IMR-90 (cell line): ENCODE measurements around the gene FAM24B. TPM values are rescaled to one million over a fixed set of nuclear protein-coding genes. Genes with fewer than 3 reads are reported as not detected.
A peak's percentile ranks its signal among the peaks of the same experiment; 100 is the strongest.

ENCODE experiments used
- ATAC-seq: fragments of 200-7000 bp; cut with Tn5 transposase; 2 replicates; pipeline ENCODE4 v1.9.1; 2020; ENCODE audit warnings: low read depth, mild to moderate bottlenecking, moderate library complexity
- BruUV-seq: library from RNA; stranded (reverse); fragments of 400-500 nt; replicated peaks from 2 replicates; lab custom pipeline; 2021; lab: Mats Ljungman, UMichigan
- CTCF ChIA-PET: fragments of 300-600 bp; formaldehyde crosslinking; extraction: SDS; loops from one replicate; lab custom pipeline; 2021; ENCODE audit warnings: antibody characterized with exemption; lab: Yijun Ruan, JAX
- POLR2A ChIA-PET: fragments of 300-600 bp; sonication (Branson Sonifier 250); formaldehyde crosslinking; loops from one replicate; lab custom pipeline; 2022; ENCODE audit warnings: antibody characterized with exemption; ENCODE audit not compliant: unreplicated experiment; lab: Charles Lee
- DNase-seq: peaks from one replicate; pipeline ENCODE4 v3.0.0; 2013
- H2AFZ ChIP-seq: replicated peaks from 2 replicates; pipeline ENCODE3; 2013; ENCODE audit warnings: low read length, mild to moderate bottlenecking; ENCODE audit not compliant: poor library complexity
- H2AK5ac ChIP-seq: 2 replicates; pipeline ENCODE4 v1.6.1; 2013; ENCODE audit warnings: low read depth, low read length, inconsistent platforms
- H2AK9ac ChIP-seq: replicated peaks from 2 replicates; pipeline ENCODE3; 2013; ENCODE audit warnings: mild to moderate bottlenecking, low read depth, low read length, moderate library complexity; ENCODE audit not compliant: poor library complexity
- H2BK120ac ChIP-seq: 2 replicates; pipeline ENCODE4 v1.6.1; 2013; ENCODE audit warnings: low read depth, low read length, inconsistent platforms
- H2BK15ac ChIP-seq: 3 replicates; pipeline ENCODE4 v1.6.1; 2013; ENCODE audit warnings: low read depth, low read length, inconsistent platforms
- H2BK20ac ChIP-seq: 2 replicates; pipeline ENCODE4 v1.6.1; 2013; ENCODE audit warnings: low read depth, mild to moderate bottlenecking, inconsistent platforms, low read length, moderate library complexity
- H2BK5ac ChIP-seq: 2 replicates; pipeline ENCODE4 v1.6.1; 2013; ENCODE audit warnings: mild to moderate bottlenecking, low read depth, low read length, inconsistent platforms; ENCODE audit not compliant: poor library complexity, severe bottlenecking
- H3K14ac ChIP-seq: replicated peaks from 2 replicates; pipeline ENCODE4 v1.6.1; 2013; ENCODE audit warnings: low read depth, low read length, inconsistent platforms
- H3K18ac ChIP-seq: 2 replicates; pipeline ENCODE4 v1.6.1; 2013; ENCODE audit warnings: low read depth, low read length, control low read depth
- H3K23ac ChIP-seq: 2 replicates; pipeline ENCODE4 v1.6.1; 2013; ENCODE audit warnings: low read depth, low read length, inconsistent platforms
- H3K27ac ChIP-seq: 2 replicates; pipeline ENCODE4 v1.5.1; 2013; ENCODE audit warnings: mild to moderate bottlenecking, control low read depth, low read length; ENCODE audit not compliant: insufficient read depth
- H3K27me3 ChIP-seq: 2 replicates; pipeline ENCODE4 v1.6.1; 2013; ENCODE audit warnings: low read length; ENCODE audit not compliant: control insufficient read depth, insufficient read depth
- H3K36me3 ChIP-seq: 2 replicates; pipeline ENCODE4 v1.6.1; 2013; ENCODE audit warnings: low read length, mixed read lengths; ENCODE audit not compliant: control insufficient read depth, insufficient read depth
- H3K4ac ChIP-seq: 2 replicates; pipeline ENCODE4 v1.6.1; 2013; ENCODE audit warnings: low read depth, low read length, inconsistent platforms
- H3K4me1 ChIP-seq: 2 replicates; pipeline ENCODE4 v1.6.1; 2013; ENCODE audit warnings: low read length, mixed read lengths; ENCODE audit not compliant: control insufficient read depth, insufficient read depth
- H3K4me2 ChIP-seq: 2 replicates; pipeline ENCODE4 v1.6.1; 2013; ENCODE audit warnings: low read depth, mild to moderate bottlenecking, control low read depth, low read length, moderate library complexity
- H3K4me3 ChIP-seq: 2 replicates; pipeline ENCODE4 v1.5.1; 2013; ENCODE audit warnings: low read depth, mild to moderate bottlenecking, control low read depth, low read length, moderate library complexity; ENCODE audit not compliant: insufficient read depth
- H3K56ac ChIP-seq: 2 replicates; pipeline ENCODE4 v1.6.1; 2013; ENCODE audit warnings: low read length, inconsistent platforms; ENCODE audit not compliant: insufficient read depth; ENCODE audit errors: extremely low read depth
- H3K79me1 ChIP-seq, 2 experiments: 2 replicates each; pipeline ENCODE4 v1.6.1; 2013; ENCODE audit warnings: low read length in 2 of 2, inconsistent platforms in 1 of 2, low read depth in 1 of 2
- H3K9ac ChIP-seq: 2 replicates; pipeline ENCODE4 v1.6.1; 2013; ENCODE audit warnings: low read depth, low read length, control low read depth
- H3K9me1 ChIP-seq: 2 replicates; pipeline ENCODE4 v1.6.1; 2013; ENCODE audit warnings: low read length, inconsistent platforms; ENCODE audit not compliant: insufficient read depth
- H3K9me3 ChIP-seq: 2 replicates; pipeline ENCODE4 v1.6.1; 2013; ENCODE audit warnings: low read length; ENCODE audit not compliant: control insufficient read depth, insufficient read depth
- H4K20me1 ChIP-seq: 2 replicates; pipeline ENCODE4 v1.6.1; 2013; ENCODE audit warnings: low read length, inconsistent platforms; ENCODE audit not compliant: insufficient read depth
- H4K5ac ChIP-seq: 2 replicates; pipeline ENCODE4 v1.6.1; 2013; ENCODE audit warnings: mild to moderate bottlenecking, low read depth, low read length, control low read depth
- H4K8ac ChIP-seq, 2 experiments: 2 replicates each; pipeline ENCODE4 v1.6.1; 2013; ENCODE audit warnings: low read depth in 2 of 2, low read length in 2 of 2, control low read depth in 1 of 2, inconsistent platforms in 1 of 2
- H4K91ac ChIP-seq: 2 replicates; pipeline ENCODE4 v1.6.1; 2013; ENCODE audit warnings: low read depth, low read length, inconsistent platforms; ENCODE audit not compliant: insufficient read depth
- CHD1 ChIP-seq: IDR thresholded peaks from 2 replicates; pipeline ENCODE4 v1.6.1; 2012; ENCODE audit warnings: low read depth, low read length, improper control_type of control experiment
- FOS ChIP-seq: fragments of 150-350 bp; IDR thresholded peaks from 2 replicates; pipeline ENCODE4 v1.6.1; 2016; ENCODE audit warnings: low read depth, low read length
- MAZ ChIP-seq: IDR thresholded peaks from 2 replicates; pipeline ENCODE4 v1.6.1; 2012; ENCODE audit warnings: low read depth, mild to moderate bottlenecking, low read length, improper control_type of control experiment, moderate library complexity, borderline replicate concordance
- NFE2L2 ChIP-seq: fragments of 150-350 bp; IDR thresholded peaks from 2 replicates; pipeline ENCODE4 v1.6.1; 2016; ENCODE audit warnings: low read depth, mild to moderate bottlenecking, low read length
- POLR2A ChIP-seq: IDR thresholded peaks from 2 replicates; pipeline ENCODE4 v1.6.1; 2012; ENCODE audit warnings: mild to moderate bottlenecking, low read depth, low read length
- RAD21 ChIP-seq: IDR thresholded peaks from 2 replicates; pipeline ENCODE4 v1.6.1; 2012; ENCODE audit warnings: low read length, improper control_type of control experiment
- RFX5 ChIP-seq: IDR thresholded peaks from 2 replicates; pipeline ENCODE4 v1.8.0; 2012; ENCODE audit warnings: low read depth, mild to moderate bottlenecking, low read length, moderate library complexity
- WGBS, 2 experiments: methylation state at CpG; one replicate each; pipeline versions ENCODE4 v1.1.5 to v1.1.7; 2013; ENCODE audit warnings: missing lambda C conversion rate in 2 of 2; ENCODE audit not compliant: insufficient read length in 1 of 2; ENCODE audit errors: extremely low coverage in 2 of 2; 5-methylcytosine and 5-hydroxymethylcytosine counted together
- dilution Hi-C: fragments of 300-500 bp; cut with HindIII; formaldehyde crosslinking; loops from one replicate; pipeline ENCODE4 v1.14.3; 2018; ENCODE audit warnings: low sequenced_read_pairs; ENCODE audit not compliant: unreplicated experiment
- in situ Hi-C: fragments of 300-500 bp; cut with MboI; formaldehyde crosslinking; loops from 3 replicates; pipeline ENCODE4 v1.14.3; 2019; ENCODE audit warnings: low sequenced_read_pairs, inconsistent platforms, mixed read lengths
- intact Hi-C: fragments of 100-400 bp; cut with micrococcal nuclease; formaldehyde crosslinking; loops from 2 replicates; pipeline ENCODE4 v1.10.0; 2022
- polyA plus RNA-seq, 3 experiments: library from polyadenylated mRNA; depleted of rRNA; stranded (reverse); fragments of >200 nt; gene quantifications; 2 replicates each; pipeline ENCODE4 v1.2.3, GENCODE V29; 2012; ENCODE audit warnings: low replicate concordance in 1 of 3
- total RNA-seq: library from RNA; depleted of rRNA; stranded (reverse); fragments of >200 nt; gene quantifications from 2 replicates; pipeline ENCODE4 v1.2.3, GENCODE V29; 2012

The FAM24B gene
- total and polyA plus RNA-seq, 2 of the 4 experiments (the other 2 are of a cell fraction), result 1.6 to 4.3 TPM

DNA sequence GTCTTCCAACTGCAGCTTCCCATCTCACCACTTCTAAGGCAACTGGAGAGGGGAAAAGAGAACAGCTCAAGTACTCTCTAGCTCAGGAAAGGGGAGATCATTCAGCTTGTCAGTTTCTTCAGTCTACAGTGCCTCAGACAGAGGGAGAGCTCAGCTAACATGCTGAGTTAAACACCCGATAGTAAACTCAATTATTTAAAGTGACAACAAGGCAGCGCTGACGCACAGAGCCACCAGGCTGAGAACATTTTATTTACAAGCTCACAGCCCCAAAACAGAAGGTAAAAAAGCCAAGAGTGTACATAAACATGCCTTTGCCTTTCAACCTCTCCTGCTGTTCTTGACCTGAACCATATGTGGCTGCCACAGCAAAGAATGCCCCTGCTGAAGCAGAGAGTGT, 23.6 kb downstream of the FAM24B start:
- Histone ChIP-seq H3K9me1 (peaks cover 19% of the 10 kb centered on the region), H3K79me1 (peaks cover 21 to 49% of the 10 kb centered on the region in 2 experiments), H2AK9ac (peak overlapping the region; percentile 58), H4K8ac (peak overlapping the region; percentile 31 to 67; a peak in 3 of 4 replicates), H3K9ac (no peak overlapping the region), H3K27ac (no peak overlapping the region), H2BK15ac (peak overlapping the region; percentile 78; the same call in 2 of the 3 replicates), H3K56ac (peak overlapping the region; percentile 45; the same call in 1 of the 2 replicates), H3K36me3 (no peaks in the 10 kb centered on the region), H2BK120ac (peak overlapping the region; percentile 83), H3K23ac (peak overlapping the region; percentile 33), H3K14ac (peak overlapping the region; percentile 60), H2BK5ac (peak overlapping the region; percentile 61), H2BK20ac (peak overlapping the region; percentile 72), H4K5ac (peak overlapping the region; percentile 22; the same call in 1 of the 2 replicates), H3K4me1 (peaks cover 29% of the 10 kb centered on the region), H3K4me3 (no peak overlapping the region), H3K9me3 (no peaks in the 10 kb centered on the region), H3K4ac (peak overlapping the region; percentile 73), H3K4me2 (no peak overlapping the region), H2AK5ac (peak overlapping the region; percentile 74), H3K18ac (peak overlapping the region; percentile 50; the same call in 1 of the 2 replicates), H3K27me3 (no peaks in the 10 kb centered on the region), H4K20me1 (no peaks in the 10 kb centered on the region), H4K91ac (peak overlapping the region; percentile 72), H2AFZ (peak overlapping the region; percentile 25)
- TF ChIP-seq NFE2L2 (no peak), POLR2A (no peak), MAZ (no peak), RFX5 (no peak), CHD1 (no peak), RAD21 (no peak), FOS (no peak)
- ATAC-seq, result no peak
- dilution Hi-C loops (no loop called here), in situ Hi-C loops (loop anchor here (25.0 kb wide), 2 partner anchors 307 to 693 kb away; partner anchors contain the start of gene BUB3), intact Hi-C loops (loop anchor here (10.0 kb wide), 1 partner anchor 299 kb away; the partner anchor contains the start of gene BUB3)
- CTCF ChIA-PET, result no interaction called here
- POLR2A ChIA-PET, result no interaction called here
- 76% methylated on average over 3 of the region's 3 CpGs; no CpG with 5 or more reads in 1 of the 2 experiments for WGBS, 2 experiments
- peak; percentile 21 for DNase-seq
- no TSS peak for BruUV-seq
